NCI-H2196 treated with DMSO at 0.1 percent for 48 hours (cell line): ENCODE results near the gene M1AP.

ENCODE experiments used
- DNase-seq: peaks from one replicate; lab custom pipeline; 2025; ENCODE audit not compliant: unreplicated experiment; lab: John Stamatoyannopoulos, UW

Gene M1AP

GRCh38 chr2:74528600-74529356 is 119.4 kb downstream of the M1AP start:
- no peak for DNase-seq

GRCh38 chr2:74527741-74528140 is 120.4 kb downstream of the M1AP start:
- no peak for DNase-seq

- no peak for DNase-seq
Measured at GRCh38 chr2:74526649-74527230, 121.4 kb downstream of the M1AP start.

- no peak for DNase-seq
Measured at GRCh38 chr2:74525717-74526648, 122.1 kb downstream of the M1AP start, which contains the start of gene DQX1. Gene DQX1, minus strand, starts transcription at chr2:74526231. Its CDS starts 502 bp downstream, at chr2:74525729.

- DNase-seq, result no peak
Measured at GRCh38 chr2:74524955-74525716, 123.0 kb downstream of the M1AP start.

- no peak for DNase-seq
Measured at GRCh38 chr2:74524005-74524404, 124.1 kb downstream of the M1AP start.

- no peak for DNase-seq
Measured at GRCh38 chr2:74522516-74522915, 125.6 kb downstream of the M1AP start.

GRCh38 chr2:74516650-74517049 is 131.5 kb downstream of the M1AP start:
- no peak for DNase-seq

GRCh38 chr2:74515981-74516633 is 132.0 kb downstream of the M1AP start:
- no peak for DNase-seq

- no peak for DNase-seq
Measured at GRCh38 chr2:74515271-74515980, 132.7 kb downstream of the M1AP start.

GRCh38 chr2:74514368-74515270 is 133.5 kb downstream of the M1AP start, which contains the start of gene TLX2:
Gene TLX2, plus strand, starts transcription at chr2:74514450. Its CDS starts 357 bp downstream, at chr2:74514807.
- DNase-seq, result no peak

GRCh38 chr2:74513605-74514367 is 134.3 kb downstream of the M1AP start:
- DNase-seq, result no peak

GRCh38 chr2:74512744-74513604 is 135.2 kb downstream of the M1AP start:
- DNase-seq, result no peak

- DNase-seq, result no peak
Measured at GRCh38 chr2:74511104-74511989, 136.8 kb downstream of the M1AP start.

GRCh38 chr2:74510272-74510671 is 137.9 kb downstream of the M1AP start:
- no peak for DNase-seq
